Measurements from ENCODE around the gene VWA8. TPM values are rescaled to one million over a fixed set of nuclear protein-coding genes. Genes with fewer than 3 reads are reported as not detected.

VWA8 gene
- total and polyA plus RNA-seq, 2 of the 13 experiments (the other 11 are each of a cell fraction or from before 2014, with no cell fraction given): 9.1 to 17.3 TPM

- TF ChIP-seq ZNF343 (CRISPR knock-in tag; IDR thresholded peaks at IDR 0.05): no peak
- no peak for TF ChIP-seq ZC3H4 (CRISPR knock-in tag; IDR thresholded peaks at IDR 0.05; ENCODE audit: borderline replicate concordance)
- no peak for TF ChIP-seq EEA1 (CRISPR knock-in tag; IDR thresholded peaks at IDR 0.05; ENCODE audit: borderline replicate concordance)
- TF ChIP-seq ZNF326 (CRISPR knock-in tag; IDR thresholded peaks at IDR 0.05; ENCODE audit: borderline replicate concordance): no peak
- no peak for TF ChIP-seq CEBPB (IDR thresholded peaks at IDR 0.05; ENCODE audit: borderline replicate concordance, low read depth, low read length)
- TF ChIP-seq ELK4 (CRISPR knock-in tag; IDR thresholded peaks at IDR 0.05; ENCODE audit: borderline replicate concordance): no peak
- no peak for TF ChIP-seq MZF1 (CRISPR knock-in tag; IDR thresholded peaks at IDR 0.05; ENCODE audit: borderline replicate concordance)
Observed at GRCh38 chr13:41613471-41613870, 347.4 kb downstream of the VWA8 start (continued).

- Histone ChIP-seq H3K4me2 (ENCODE audit: low read depth, low read length) (no peak overlapping the region), H3K9ac (ENCODE audit: insufficient read depth, low read depth, low read length) (no peak overlapping the region), H3K4me1 (ENCODE audit: insufficient read depth, low read length) (peaks cover 54% of the 10 kb centered on the region), H3K4me3 (replicated peaks in 1 of 3; ENCODE audit: insufficient read depth in 1 of 3, low read depth in 2 of 3, low read length in 3 of 3) (no peak overlapping the region), H3K79me2 (ENCODE audit: insufficient read depth, low read length) (no peaks in the 10 kb centered on the region), H3K27ac (ENCODE audit: extremely low read length, insufficient read depth, low read length) (no peak overlapping the region), H3K27me3 (ENCODE audit: control insufficient read depth in 1 of 2, insufficient read depth in 2 of 2, low read length in 2 of 2) (no peaks in the 10 kb centered on the region; a peak in 1 of 5 replicates), H2AFZ (ENCODE audit: low read length) (no peak overlapping the region), H3K36me3 (replicated peaks in 1 of 2; ENCODE audit: control insufficient read depth in 1 of 2, insufficient read depth in 2 of 2, low read length in 2 of 2) (peaks cover 0 to 8% of the 10 kb centered on the region in 2 experiments; a peak in 4 of 5 replicates), H4K20me1 (ENCODE audit: insufficient read depth, low read length) (no peaks in the 10 kb centered on the region), H3K9me3 (ENCODE audit: low read length) (no peaks in the 10 kb centered on the region)
- ChIA-PET CTCF (ENCODE audit: low intra/inter-chr PET ratio, low total read pairs) (no interaction called here), POLR2A (interaction anchor here (1.0 kb wide), 1 partner anchor 550 kb away, joined by 3 read pairs; the partner anchor contains the start of gene WBP4)
- FAIRE-seq (no peak), ATAC-seq (no peak), DNase-seq (ENCODE audit: low spot score) (no peak)
- in situ Hi-C loops (cut with HindIII; ENCODE audit: extremely low pct_ligation_motif_present, low pct_unique_long_range_greater_than_20kb) (no loop called here), intact Hi-C loops (cut with micrococcal nuclease; ENCODE audit: unreplicated experiment) (no loop called here)
- TF ChIP-seq CTCF (CRISPR knock-in tag; IDR thresholded peaks at IDR 0.05): 0 out of 2 replicates have a peak, but pooled peaks have one; percentile 10
- TF ChIP-seq ZNF337 (CRISPR knock-in tag; IDR thresholded peaks at IDR 0.05; ENCODE audit: borderline replicate concordance, low read depth): no peak
- BruUV-seq (replicated peaks): no TSS peak
- 93% methylated on average over 8 of the region's 8 CpGs for WGBS (ENCODE audit: low lambda C conversion rate)
Observed at GRCh38 chr13:41611385-41611784, 349.5 kb downstream of the VWA8 start.
